ENCODE results near the gene LHFPL2.

LHFPL2 gene

DNA sequence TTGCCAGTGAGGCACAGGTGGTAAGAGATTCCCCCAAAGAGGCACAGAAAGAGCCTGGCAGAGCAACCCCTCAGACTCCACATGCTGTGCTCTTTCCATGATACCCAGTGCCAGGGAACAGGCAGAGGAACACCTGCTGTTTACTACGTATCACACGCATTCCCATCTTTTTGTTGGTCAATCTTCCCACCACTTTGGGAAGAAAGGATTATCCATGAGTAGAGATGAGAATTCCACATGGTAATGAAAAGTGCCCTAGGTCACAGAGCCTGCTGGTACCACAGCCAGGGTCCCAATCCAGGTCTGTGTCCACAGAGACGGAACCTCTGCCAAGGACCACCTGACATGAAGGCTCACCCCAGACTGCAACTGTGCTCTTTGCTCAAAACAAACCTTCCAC lies 86.6 kb downstream of the LHFPL2 start:
- Histone ChIP-seq H3K9me3 (ENCODE audit: control insufficient read depth, low read length) (no peaks in the 10 kb centered on the region), H3K4me3 (ENCODE audit: low read depth, low read length) (no peak overlapping the region), H3K27me3 (ENCODE audit: control insufficient read depth, insufficient read depth, low read length) (no peaks in the 10 kb centered on the region), H3K27ac (no peak overlapping the region), H3K4me1 (no peaks in the 10 kb centered on the region), H2AFZ (no peak overlapping the region), H3K4me2 (ENCODE audit: low read length) (no peak overlapping the region), H3K9ac (no peak overlapping the region), H3K36me3 (ENCODE audit: control insufficient read depth, insufficient read depth, low read length) (no peaks in the 10 kb centered on the region), H3K79me2 (peaks cover 3% of the 10 kb centered on the region)
- TF ChIP-seq, protein P1, sequence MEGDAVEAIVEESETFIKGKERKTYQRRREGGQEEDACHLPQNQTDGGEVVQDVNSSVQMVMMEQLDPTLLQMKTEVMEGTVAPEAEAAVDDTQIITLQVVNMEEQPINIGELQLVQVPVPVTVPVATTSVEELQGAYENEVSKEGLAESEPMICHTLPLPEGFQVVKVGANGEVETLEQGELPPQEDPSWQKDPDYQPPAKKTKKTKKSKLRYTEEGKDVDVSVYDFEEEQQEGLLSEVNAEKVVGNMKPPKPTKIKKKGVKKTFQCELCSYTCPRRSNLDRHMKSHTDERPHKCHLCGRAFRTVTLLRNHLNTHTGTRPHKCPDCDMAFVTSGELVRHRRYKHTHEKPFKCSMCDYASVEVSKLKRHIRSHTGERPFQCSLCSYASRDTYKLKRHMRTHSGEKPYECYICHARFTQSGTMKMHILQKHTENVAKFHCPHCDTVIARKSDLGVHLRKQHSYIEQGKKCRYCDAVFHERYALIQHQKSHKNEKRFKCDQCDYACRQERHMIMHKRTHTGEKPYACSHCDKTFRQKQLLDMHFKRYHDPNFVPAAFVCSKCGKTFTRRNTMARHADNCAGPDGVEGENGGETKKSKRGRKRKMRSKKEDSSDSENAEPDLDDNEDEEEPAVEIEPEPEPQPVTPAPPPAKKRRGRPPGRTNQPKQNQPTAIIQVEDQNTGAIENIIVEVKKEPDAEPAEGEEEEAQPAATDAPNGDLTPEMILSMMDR (IDR thresholded peaks at IDR 0.05) = no peak

DNA sequence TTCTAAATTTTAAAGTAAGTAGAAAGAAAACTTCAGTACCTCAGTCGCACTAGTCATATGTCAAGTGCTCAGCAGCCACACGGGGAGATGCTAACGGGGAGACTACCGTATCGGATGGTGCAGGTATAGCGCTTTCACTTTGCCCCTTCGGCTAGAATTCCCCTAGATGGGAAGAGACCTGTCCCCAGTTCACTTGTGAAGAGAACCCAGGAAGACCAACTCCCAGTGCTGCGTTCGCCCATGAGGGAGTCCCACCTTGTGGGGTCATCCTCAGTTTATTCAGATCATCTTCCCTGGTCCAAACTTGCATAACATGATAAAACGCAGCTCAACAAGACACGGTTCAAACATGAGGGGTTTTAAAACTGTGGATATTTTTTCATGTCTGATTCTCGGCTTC lies 87.3 kb downstream of the LHFPL2 start:
- Histone ChIP-seq H3K27ac (no peak overlapping the region), H3K4me2 (ENCODE audit: low read length) (no peak overlapping the region), H3K4me3 (ENCODE audit: low read depth, low read length) (no peak overlapping the region), H3K79me2 (peaks cover 3% of the 10 kb centered on the region), H3K9me3 (ENCODE audit: control insufficient read depth, low read length) (no peaks in the 10 kb centered on the region), H3K9ac (no peak overlapping the region), H3K36me3 (ENCODE audit: control insufficient read depth, insufficient read depth, low read length) (no peaks in the 10 kb centered on the region), H3K4me1 (no peaks in the 10 kb centered on the region), H2AFZ (no peak overlapping the region), H3K27me3 (ENCODE audit: control insufficient read depth, insufficient read depth, low read length) (no peaks in the 10 kb centered on the region)
- TF ChIP-seq, protein P1 (IDR thresholded peaks at IDR 0.05) = no peak

DNA sequence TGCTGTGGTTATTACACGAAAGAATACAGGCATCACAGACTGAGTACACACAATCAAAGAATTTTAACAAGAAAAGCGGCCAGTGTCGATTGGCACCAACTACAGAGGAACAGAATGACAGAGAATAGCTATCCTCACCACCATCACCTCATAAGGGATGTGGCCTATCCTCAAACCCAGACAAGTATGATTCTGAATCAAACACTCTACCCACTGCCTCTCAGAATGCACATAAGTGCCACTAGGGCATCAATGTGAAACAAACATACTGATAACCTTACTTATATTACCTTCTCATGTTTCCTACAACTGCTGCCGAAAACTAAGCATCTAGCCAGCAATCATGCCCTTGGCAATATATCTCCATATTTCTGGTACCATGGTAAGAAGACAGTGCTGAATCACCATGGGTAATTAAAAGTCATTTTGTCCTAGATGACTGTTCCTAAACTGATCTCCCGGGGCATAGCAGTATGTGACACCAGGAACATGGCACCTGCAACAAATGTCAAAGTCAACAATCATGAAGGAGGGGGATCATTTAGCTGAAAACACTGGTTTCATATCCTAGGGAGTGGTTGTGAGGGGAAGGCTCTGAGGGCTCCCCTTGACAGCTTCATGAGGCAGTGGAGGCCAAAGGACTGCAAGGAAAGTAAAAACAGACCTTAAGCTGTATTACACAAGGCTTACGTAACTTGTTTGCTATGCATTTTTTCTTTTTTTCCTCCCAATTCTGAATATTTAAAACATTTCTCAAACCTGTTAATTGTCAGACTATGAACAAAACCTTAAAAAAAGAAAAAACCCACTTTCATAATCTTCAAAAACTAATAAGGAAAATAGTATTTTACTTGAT lies 88.3 kb downstream of the LHFPL2 start:
- TF ChIP-seq, protein P1 (IDR thresholded peaks at IDR 0.05) = no peak
- H3K4me1 ChIP-seq = no peaks in the 10 kb centered on the region
- no peak overlapping the region for H3K27ac ChIP-seq
- H3K9me3 ChIP-seq (ENCODE audit: control insufficient read depth, low read length) = no peaks in the 10 kb centered on the region
- no peak overlapping the region for H2AFZ ChIP-seq
- H3K36me3 ChIP-seq (ENCODE audit: control insufficient read depth, insufficient read depth, low read length) = no peaks in the 10 kb centered on the region
- H3K9ac ChIP-seq = no peak overlapping the region
- peaks cover 5% of the 10 kb centered on the region for H3K79me2 ChIP-seq
- H3K4me2 ChIP-seq (ENCODE audit: low read length) = no peak overlapping the region
- no peaks in the 10 kb centered on the region for H3K27me3 ChIP-seq (ENCODE audit: control insufficient read depth, insufficient read depth, low read length)
- no peak overlapping the region for H3K4me3 ChIP-seq (ENCODE audit: low read depth, low read length)

DNA sequence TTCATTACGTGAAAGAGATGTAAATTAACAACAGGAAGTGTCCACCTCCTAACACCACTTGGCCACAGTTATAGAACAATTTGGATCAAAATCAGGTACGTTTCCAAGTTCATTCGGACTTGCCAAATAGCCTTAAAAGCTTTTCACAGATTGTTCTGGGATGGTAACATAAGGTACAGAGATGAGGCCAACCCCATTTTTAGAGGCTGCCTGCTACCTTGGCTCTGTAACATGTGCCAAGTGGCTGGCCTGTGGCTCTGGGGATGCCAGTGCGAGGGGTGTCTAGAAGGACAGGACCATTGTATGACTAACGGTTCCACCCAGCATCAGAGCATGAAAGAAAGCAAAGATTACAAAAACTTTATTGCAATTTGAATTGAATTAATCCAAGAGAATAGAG lies 91.0 kb downstream of the LHFPL2 start:
- Histone ChIP-seq H3K27ac (no peak overlapping the region), H3K9me3 (ENCODE audit: control insufficient read depth, low read length) (no peaks in the 10 kb centered on the region), H3K36me3 (ENCODE audit: control insufficient read depth, insufficient read depth, low read length) (no peaks in the 10 kb centered on the region), H3K27me3 (ENCODE audit: control insufficient read depth, insufficient read depth, low read length) (no peaks in the 10 kb centered on the region), H2AFZ (no peak overlapping the region), H3K79me2 (peaks cover 5% of the 10 kb centered on the region), H3K9ac (no peak overlapping the region), H3K4me2 (ENCODE audit: low read length) (no peak overlapping the region), H3K4me3 (ENCODE audit: low read depth, low read length) (no peak overlapping the region), H3K4me1 (no peaks in the 10 kb centered on the region)
- TF ChIP-seq, protein P1 (IDR thresholded peaks at IDR 0.05) = no peak

DNA sequence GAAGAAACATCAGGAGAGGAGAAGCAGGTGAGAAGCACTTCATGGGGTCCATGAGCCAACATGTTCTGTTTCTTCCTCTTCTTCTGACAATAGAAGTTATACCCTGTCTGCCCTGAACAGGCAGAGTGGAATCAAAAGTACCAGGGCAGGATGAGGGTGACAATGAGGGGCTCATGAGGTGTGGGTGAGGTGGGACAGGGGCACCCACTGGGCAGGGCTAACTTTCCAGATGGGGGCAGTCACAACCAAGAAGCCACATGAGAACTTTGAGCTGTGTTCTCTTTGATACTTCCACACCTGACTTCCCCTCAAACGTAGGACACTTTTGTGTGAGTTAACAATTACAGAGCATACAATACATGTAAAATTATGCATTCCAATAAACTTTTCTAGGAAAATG lies 92.7 kb downstream of the LHFPL2 start:
- Histone ChIP-seq H3K4me2 (ENCODE audit: low read length) (no peak overlapping the region), H3K9ac (no peak overlapping the region), H3K4me3 (ENCODE audit: low read depth, low read length) (no peak overlapping the region), H2AFZ (no peak overlapping the region), H3K79me2 (peaks cover 5% of the 10 kb centered on the region), H3K9me3 (ENCODE audit: control insufficient read depth, low read length) (no peaks in the 10 kb centered on the region), H3K27ac (no peak overlapping the region), H3K36me3 (ENCODE audit: control insufficient read depth, insufficient read depth, low read length) (no peaks in the 10 kb centered on the region), H3K4me1 (no peaks in the 10 kb centered on the region), H3K27me3 (ENCODE audit: control insufficient read depth, insufficient read depth, low read length) (no peaks in the 10 kb centered on the region)
- TF ChIP-seq, protein P1 (IDR thresholded peaks at IDR 0.05) = no peak

All from parathyroid adenoma (tissue), 2 donors.